Measurements from ENCODE around the gene WDFY1.

Gene WDFY1

GRCh38 chr2:223859070-223859469, 86.1 kb downstream of the WDFY1 start:
- no peak for DNase-seq (ENCODE audit: low read depth)
- TF ChIP-seq POLR2A (IDR thresholded peaks at IDR 0.05; ENCODE audit: extremely low read depth, insufficient read length) (no peak), CTCF (IDR thresholded peaks at IDR 0.05; ENCODE audit: low read depth, low read length) (no peak), MYC (IDR thresholded peaks at IDR 0.05; ENCODE audit: low read depth, low read length) (no peak)
- no peak overlapping the region for H3K4me3 ChIP-seq (ENCODE audit: low read depth, low read length)

GRCh38 chr2:223856584-223856983, 88.6 kb downstream of the WDFY1 start:
- no peak overlapping the region for H3K4me3 ChIP-seq (ENCODE audit: low read depth, low read length)
- TF ChIP-seq MYC (IDR thresholded peaks at IDR 0.05; ENCODE audit: low read depth, low read length) (no peak), MAX (IDR thresholded peaks at IDR 0.05; ENCODE audit: low read depth, low read length) (no peak), POLR2A (IDR thresholded peaks at IDR 0.05; ENCODE audit: extremely low read depth, insufficient read length) (no peak), CTCF (IDR thresholded peaks at IDR 0.05; ENCODE audit: low read depth, low read length) (no peak)
- no peak for DNase-seq (ENCODE audit: low read depth)

GRCh38 chr2:223856021-223856420, 89.1 kb downstream of the WDFY1 start:
- no peak overlapping the region for H3K4me3 ChIP-seq (ENCODE audit: low read depth, low read length)
- DNase-seq (ENCODE audit: low read depth) = no peak
- no peak for TF ChIP-seq MAX (IDR thresholded peaks at IDR 0.05; ENCODE audit: low read depth, low read length)
- TF ChIP-seq CTCF (IDR thresholded peaks at IDR 0.05; ENCODE audit: low read depth, low read length) = no peak
- no peak for TF ChIP-seq POLR2A (IDR thresholded peaks at IDR 0.05; ENCODE audit: extremely low read depth, insufficient read length)
- TF ChIP-seq MYC (IDR thresholded peaks at IDR 0.05; ENCODE audit: low read depth, low read length) = no peak

GRCh38 chr2:223855426-223855825, 89.7 kb downstream of the WDFY1 start:
- no peak overlapping the region for H3K4me3 ChIP-seq (ENCODE audit: low read depth, low read length)
- TF ChIP-seq MYC (IDR thresholded peaks at IDR 0.05; ENCODE audit: low read depth, low read length) (no peak), MAX (IDR thresholded peaks at IDR 0.05; ENCODE audit: low read depth, low read length) (no peak), CTCF (IDR thresholded peaks at IDR 0.05; ENCODE audit: low read depth, low read length) (no peak), POLR2A (IDR thresholded peaks at IDR 0.05; ENCODE audit: extremely low read depth, insufficient read length) (no peak)
- DNase-seq (ENCODE audit: low read depth) = no peak

GRCh38 chr2:223854741-223855140, 90.4 kb downstream of the WDFY1 start:
- no peak for DNase-seq (ENCODE audit: low read depth)
- no peak overlapping the region for H3K4me3 ChIP-seq (ENCODE audit: low read depth, low read length)
- TF ChIP-seq MYC (IDR thresholded peaks at IDR 0.05; ENCODE audit: low read depth, low read length) (no peak), MAX (IDR thresholded peaks at IDR 0.05; ENCODE audit: low read depth, low read length) (no peak), POLR2A (IDR thresholded peaks at IDR 0.05; ENCODE audit: extremely low read depth, insufficient read length) (no peak), CTCF (IDR thresholded peaks at IDR 0.05; ENCODE audit: low read depth, low read length) (no peak)

GRCh38 chr2:223853425-223853837, 91.7 kb downstream of the WDFY1 start:
- no peak for DNase-seq (ENCODE audit: low read depth)
- TF ChIP-seq MYC (IDR thresholded peaks at IDR 0.05; ENCODE audit: low read depth, low read length) (no peak), CTCF (IDR thresholded peaks at IDR 0.05; ENCODE audit: low read depth, low read length) (no peak), MAX (IDR thresholded peaks at IDR 0.05; ENCODE audit: low read depth, low read length) (no peak), POLR2A (IDR thresholded peaks at IDR 0.05; ENCODE audit: extremely low read depth, insufficient read length) (no peak)
- no peak overlapping the region for H3K4me3 ChIP-seq (ENCODE audit: low read depth, low read length)

Data from NB4 (cell line).